DOHH2 (cell line): ENCODE results near the gene SLAMF7.

ENCODE experiments used
- H3F3A ChIP-seq: fragments of 200-600 bp; sonication (generic), shearing (Covaris generic); 2 replicates; pipeline ENCODE4 v1.6.0; 2016; ENCODE audit warnings: antibody characterized with exemption, mild to moderate bottlenecking; ENCODE audit not compliant: control insufficient read depth, insufficient read depth
- H3K27ac ChIP-seq: fragments of 200-600 bp; sonication (generic); 2 replicates; pipeline ENCODE4 v1.5.1; 2014; ENCODE audit warnings: low read depth, mild to moderate bottlenecking, low read length, moderate library complexity
- H3K27me3 ChIP-seq: fragments of 200-600 bp; sonication (generic); 2 replicates; pipeline ENCODE4 v1.6.1; 2014; ENCODE audit warnings: mild to moderate bottlenecking, low read length, mixed read lengths; ENCODE audit not compliant: control insufficient read depth
- H3K36me3 ChIP-seq: fragments of 200-600 bp; sonication (generic); 2 replicates; pipeline ENCODE4 v1.6.1; 2014; ENCODE audit warnings: mild to moderate bottlenecking, low read length, moderate library complexity, mixed read lengths; ENCODE audit not compliant: control insufficient read depth
- H3K4me1 ChIP-seq: fragments of 200-600 bp; sonication (generic); 2 replicates; pipeline ENCODE4 v1.6.1; 2014; ENCODE audit warnings: mild to moderate bottlenecking, low read length, mixed read lengths; ENCODE audit not compliant: control insufficient read depth
- H3K4me2 ChIP-seq: fragments of 200-600 bp; sonication (generic); 2 replicates; pipeline ENCODE4 v1.6.0; 2014; ENCODE audit warnings: mild to moderate bottlenecking, low read length, moderate library complexity
- H3K4me3 ChIP-seq: fragments of 200-600 bp; sonication (generic); 2 replicates; pipeline ENCODE4 v1.5.1; 2014; ENCODE audit warnings: mild to moderate bottlenecking, low read length, mixed read lengths
- H3K79me2 ChIP-seq: fragments of 200-600 bp; sonication (generic); 2 replicates; pipeline ENCODE4 v1.6.1; 2014; ENCODE audit warnings: mild to moderate bottlenecking, low read length, mixed read lengths; ENCODE audit not compliant: control insufficient read depth
- H3K9me2 ChIP-seq: fragments of 200-600 bp; sonication (generic); replicated peaks from 2 replicates; pipeline ENCODE4 v1.6.1; 2014; ENCODE audit warnings: mild to moderate bottlenecking, low read length, mixed read lengths; ENCODE audit not compliant: control insufficient read depth
- H3K9me3 ChIP-seq: fragments of 200-600 bp; sonication (generic); 2 replicates; pipeline ENCODE4 v1.6.1; 2014; ENCODE audit warnings: antibody characterized with exemption, low read length, mixed read lengths; ENCODE audit not compliant: control insufficient read depth, insufficient read depth
- H4K20me1 ChIP-seq: fragments of 200-600 bp; sonication (generic); 2 replicates; pipeline ENCODE4 v1.6.0; 2014; ENCODE audit warnings: low read depth, mild to moderate bottlenecking, antibody characterized with exemption, low read length, moderate library complexity; ENCODE audit not compliant: control insufficient read depth, insufficient read depth
- EZH2phosphoT487 ChIP-seq: fragments of 200-600 bp; sonication (generic); IDR thresholded peaks from 2 replicates; pipeline ENCODE4 v1.6.1; 2017; ENCODE audit warnings: borderline replicate concordance, mild to moderate bottlenecking, antibody characterized with exemption, low read length, moderate library complexity, mixed read lengths
- TF ChIP-seq, protein P1 (sequence below): fragments of 200-600 bp; sonication (generic); IDR thresholded peaks from one replicate; pipeline ENCODE4 v1.5.1; 2014; ENCODE audit warnings: antibody characterized with exemption, mild to moderate bottlenecking, low read depth, low read length; ENCODE audit not compliant: poor library complexity, severe bottlenecking

Gene SLAMF7

GRCh38 chr1:160742428-160743127 is 3.5 kb downstream of the SLAMF7 start:
- TF ChIP-seq EZH2phosphoT487, result no peak
- TF ChIP-seq, protein P1, sequence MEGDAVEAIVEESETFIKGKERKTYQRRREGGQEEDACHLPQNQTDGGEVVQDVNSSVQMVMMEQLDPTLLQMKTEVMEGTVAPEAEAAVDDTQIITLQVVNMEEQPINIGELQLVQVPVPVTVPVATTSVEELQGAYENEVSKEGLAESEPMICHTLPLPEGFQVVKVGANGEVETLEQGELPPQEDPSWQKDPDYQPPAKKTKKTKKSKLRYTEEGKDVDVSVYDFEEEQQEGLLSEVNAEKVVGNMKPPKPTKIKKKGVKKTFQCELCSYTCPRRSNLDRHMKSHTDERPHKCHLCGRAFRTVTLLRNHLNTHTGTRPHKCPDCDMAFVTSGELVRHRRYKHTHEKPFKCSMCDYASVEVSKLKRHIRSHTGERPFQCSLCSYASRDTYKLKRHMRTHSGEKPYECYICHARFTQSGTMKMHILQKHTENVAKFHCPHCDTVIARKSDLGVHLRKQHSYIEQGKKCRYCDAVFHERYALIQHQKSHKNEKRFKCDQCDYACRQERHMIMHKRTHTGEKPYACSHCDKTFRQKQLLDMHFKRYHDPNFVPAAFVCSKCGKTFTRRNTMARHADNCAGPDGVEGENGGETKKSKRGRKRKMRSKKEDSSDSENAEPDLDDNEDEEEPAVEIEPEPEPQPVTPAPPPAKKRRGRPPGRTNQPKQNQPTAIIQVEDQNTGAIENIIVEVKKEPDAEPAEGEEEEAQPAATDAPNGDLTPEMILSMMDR, result no peak
- Histone ChIP-seq H3K4me3 (no peak overlapping the region), H3K9me2 (no peaks in the 10 kb centered on the region), H3K27ac (no peak overlapping the region), H3K79me2 (no peaks in the 10 kb centered on the region), H3K27me3 (peaks cover 39% of the 10 kb centered on the region), H3K36me3 (no peaks in the 10 kb centered on the region), H3K9me3 (no peaks in the 10 kb centered on the region), H3F3A (0 out of 2 replicates have a peak, but pooled peaks cover 3% of the 10 kb centered on the region), H3K4me2 (no peak overlapping the region), H4K20me1 (no peaks in the 10 kb centered on the region), H3K4me1 (peaks cover 15% of the 10 kb centered on the region)

DNA sequence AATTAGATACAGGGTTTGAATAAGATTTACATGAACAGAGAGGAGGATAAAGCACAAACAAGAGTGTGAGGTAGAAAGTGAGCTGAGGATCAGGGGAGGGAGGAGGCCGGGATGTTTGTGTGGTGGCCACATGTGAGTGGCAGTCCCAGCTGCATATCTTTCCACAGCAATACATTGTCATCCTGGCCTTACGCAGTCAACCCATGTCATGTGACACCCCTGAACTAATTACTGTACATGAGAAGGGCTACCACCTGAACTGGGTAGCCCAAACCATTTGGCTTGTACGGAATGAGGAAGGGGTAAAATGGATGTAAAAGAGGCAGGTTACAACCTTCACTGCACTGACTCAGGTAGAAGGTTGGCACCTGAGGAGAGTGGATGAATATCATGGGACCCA is 4.2 kb downstream of the SLAMF7 start:
- Histone ChIP-seq H3K4me1 (peaks cover 15% of the 10 kb centered on the region), H3K79me2 (no peaks in the 10 kb centered on the region), H3K4me3 (no peak overlapping the region), H3K9me3 (no peaks in the 10 kb centered on the region), H3K4me2 (no peak overlapping the region), H3K36me3 (no peaks in the 10 kb centered on the region), H3K27ac (no peak overlapping the region), H3K9me2 (no peaks in the 10 kb centered on the region), H4K20me1 (no peaks in the 10 kb centered on the region), H3F3A (0 out of 2 replicates have a peak, but pooled peaks cover 3% of the 10 kb centered on the region), H3K27me3 (peaks cover 37% of the 10 kb centered on the region)
- TF ChIP-seq EZH2phosphoT487, result no peak
- TF ChIP-seq, protein P1, result no peak

GRCh38 chr1:160744199-160744851 is 5.3 kb downstream of the SLAMF7 start:
- no peak overlapping the region for H3K27ac ChIP-seq

More at GRCh38 chr1:160744199-160744851, 5.3 kb downstream of the SLAMF7 start:
- Histone ChIP-seq H3K79me2 (no peaks in the 10 kb centered on the region), H3K9me3 (no peaks in the 10 kb centered on the region), H3K27me3 (peaks cover 34% of the 10 kb centered on the region), H3K4me2 (no peak overlapping the region), H3K4me3 (no peak overlapping the region), H3K36me3 (no peaks in the 10 kb centered on the region), H4K20me1 (no peaks in the 10 kb centered on the region), H3K9me2 (no peaks in the 10 kb centered on the region), H3K4me1 (peaks cover 10% of the 10 kb centered on the region), H3F3A (no peaks in the 10 kb centered on the region)
- TF ChIP-seq EZH2phosphoT487, result no peak
- TF ChIP-seq, protein P1, result no peak
